IMR-90 (cell line): ENCODE results near the gene ETNK1.
"Not testable (repeated sequence)": the region's sequence is repeated elsewhere in the genome, so short reads cannot be mapped to it uniquely, and the experiment has no call there.

Source experiments
- BHLHE40 ChIP-seq: fragments of 150-350 bp; IDR thresholded peaks from 2 replicates; pipeline ENCODE4 v1.6.1; 2016; ENCODE audit warnings: mild to moderate bottlenecking, low read depth, low read length
- CEBPB ChIP-seq: IDR thresholded peaks from 2 replicates; pipeline ENCODE4 v1.6.1; 2012; ENCODE audit warnings: low read depth, low read length, improper control_type of control experiment
- CHD1 ChIP-seq: IDR thresholded peaks from 2 replicates; pipeline ENCODE4 v1.6.1; 2012; ENCODE audit warnings: low read depth, low read length, improper control_type of control experiment
- CTCF ChIP-seq: conservative IDR thresholded peaks from 2 replicates; pipeline ENCODE4 v1.5.1; 2012; ENCODE audit warnings: mild to moderate bottlenecking, low read depth, low read length, improper control_type of control experiment
- MAZ ChIP-seq: IDR thresholded peaks from 2 replicates; pipeline ENCODE4 v1.6.1; 2012; ENCODE audit warnings: low read depth, mild to moderate bottlenecking, low read length, improper control_type of control experiment, moderate library complexity, borderline replicate concordance
- POLR2A ChIP-seq: IDR thresholded peaks from 2 replicates; pipeline ENCODE4 v1.6.1; 2012; ENCODE audit warnings: mild to moderate bottlenecking, low read depth, low read length
- RAD21 ChIP-seq: IDR thresholded peaks from 2 replicates; pipeline ENCODE4 v1.6.1; 2012; ENCODE audit warnings: low read length, improper control_type of control experiment
- RCOR1 ChIP-seq: IDR thresholded peaks from 2 replicates; pipeline ENCODE4 v1.6.1; 2012; ENCODE audit warnings: mild to moderate bottlenecking, low read length, improper control_type of control experiment; ENCODE audit not compliant: insufficient replicate concordance
- RFX5 ChIP-seq: IDR thresholded peaks from 2 replicates; pipeline ENCODE4 v1.8.0; 2012; ENCODE audit warnings: low read depth, mild to moderate bottlenecking, low read length, moderate library complexity

- TF ChIP-seq RFX5, CTCF, POLR2A, CEBPB, BHLHE40, RAD21, RCOR1, CHD1, MAZ: not testable (repeated sequence)
Measured at GRCh38 chr12:22699705-22700104, 74.7 kb downstream of the ETNK1 start.
